ENCODE results near the gene ITPKB. TPM values are rescaled to one million over a fixed set of nuclear protein-coding genes. Genes with fewer than 3 reads are reported as not detected.

The ITPKB gene
- 10 to 100 TPM; 65.8 to 67.9 TPM for total RNA-seq

DNA sequence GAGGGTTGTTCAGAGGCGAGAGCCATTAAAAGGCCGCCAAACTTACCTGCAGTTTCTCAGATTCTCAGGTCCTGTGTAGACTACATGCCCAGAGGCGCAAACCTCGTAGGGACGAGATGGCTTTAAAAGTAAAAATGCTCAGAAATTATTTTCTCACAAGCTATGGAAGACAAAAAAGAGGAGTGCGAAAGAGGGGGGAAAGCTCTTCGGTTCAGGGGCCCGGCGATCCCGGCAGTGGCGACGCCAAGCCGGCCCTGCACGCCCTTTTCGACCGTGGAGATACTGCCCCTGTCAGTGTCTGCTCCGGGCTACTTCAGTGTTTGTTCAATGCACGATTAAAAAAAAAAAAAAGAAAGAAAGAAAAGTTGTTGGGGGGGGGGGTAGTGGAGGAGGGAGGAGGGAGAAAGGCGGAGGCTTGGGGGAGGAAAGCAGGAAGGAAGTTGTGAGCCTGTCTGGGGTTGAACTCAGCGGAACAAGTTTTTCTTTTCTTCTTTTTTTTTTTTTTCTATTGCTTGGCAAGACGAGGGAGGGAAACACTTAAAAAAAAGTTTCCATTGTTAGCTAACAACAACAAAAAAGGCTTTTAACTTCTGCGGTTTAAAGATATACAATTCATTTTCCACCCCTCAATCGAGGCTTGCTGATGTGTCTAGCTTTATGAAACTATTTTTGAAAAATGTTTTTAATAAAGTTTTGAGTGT lies at the start of gene ITPKB:
ITPKB (minus strand) TSS at position 288 of the 701 bp plus-strand sequence. CDS start 1,824 bp downstream, outside the sequence.

Other genes with a start within 250 kb of the ITPKB start
- not detected for gene STUM, start 190.5 kb downstream of the ITPKB start, total RNA-seq
- gene PSEN2, start 131.3 kb upstream of the ITPKB start, total RNA-seq, result 1 to 10 TPM; 4.0 to 5.0 TPM
- gene COQ8A, start 201.0 kb upstream of the ITPKB start, total RNA-seq, result 10 to 100 TPM; 28.2 to 29.6 TPM

Data from activated naive CD4-positive, alpha-beta T cell treated with anti-CD3 and anti-CD28 coated beads, Interleukin-2, amount 10 ng/mL, durations not matched to agents 5 hours and 36 hours (primary cell).